ENCODE measurements around the gene IFT22.

GRCh38 chr7:101319401-101319800 lies 2.2 kb downstream of the IFT22 start:
- TF ChIP-seq POLR2AphosphoS5 (IDR thresholded peaks at IDR 0.05; ENCODE audit: low read depth, low read length): no peak
- TF ChIP-seq CTCF (IDR thresholded peaks at IDR 0.05): no peak
- TF ChIP-seq YY1 (IDR thresholded peaks at IDR 0.05; ENCODE audit: low read depth): no peak
- no peak for TF ChIP-seq TAF1 (IDR thresholded peaks at IDR 0.05; ENCODE audit: borderline replicate concordance, low read depth, low read length)
- TF ChIP-seq PBX3 (IDR thresholded peaks at IDR 0.05): no peak
- no peak for TF ChIP-seq GATA2 (CRISPR knock-in tag; IDR thresholded peaks at IDR 0.05)

Measured in SK-N-SH (cell line).